Measurements from ENCODE around the gene GALR3.

GALR3 gene

GRCh38 chr22:37846433-37846832 lies 23.3 kb downstream of the GALR3 start:
- Histone ChIP-seq H3K4me3 (IDR thresholded peaks at IDR 0.05; ENCODE audit: insufficient read depth, low read depth, low read length) (no peak overlapping the region), H3K36me3 (ENCODE audit: insufficient read depth) (peaks cover 7% of the 10 kb centered on the region; the same call in 1 of the 2 replicates), H3K4me2 (no peak overlapping the region), H3K79me2 (ENCODE audit: insufficient read depth, low read depth) (peaks cover 35% of the 10 kb centered on the region), H4K20me1 (ENCODE audit: insufficient read depth) (0 out of 2 replicates have a peak, but pooled peaks cover 3% of the 10 kb centered on the region), H3K9ac (no peak overlapping the region), H3K27me3 (ENCODE audit: insufficient read depth, low read depth) (no peaks in the 10 kb centered on the region), H3K4me1 (ENCODE audit: low read depth, poor library complexity, severe bottlenecking) (peaks cover 25% of the 10 kb centered on the region), H2AFZ (ENCODE audit: low read depth) (no peak overlapping the region), H3K27ac (no peak overlapping the region)
- no peak for TF ChIP-seq CTCF (conservative IDR thresholded peaks at IDR 0.05; ENCODE audit: low read depth, low read length)

GRCh38 chr22:37848587-37849088 lies 25.5 kb downstream of the GALR3 start:
- Histone ChIP-seq H3K4me3 (IDR thresholded peaks at IDR 0.05; ENCODE audit: insufficient read depth, low read depth, low read length) (no peak overlapping the region), H4K20me1 (ENCODE audit: insufficient read depth) (0 out of 2 replicates have a peak, but pooled peaks cover 3% of the 10 kb centered on the region), H3K9ac (peak overlapping the region; percentile 77), H3K79me2 (ENCODE audit: insufficient read depth, low read depth) (peaks cover 31% of the 10 kb centered on the region), H3K4me2 (peak overlapping the region; percentile 47), H3K27ac (peak overlapping the region; percentile 67), H3K4me1 (ENCODE audit: low read depth, poor library complexity, severe bottlenecking) (peaks cover 12% of the 10 kb centered on the region), H2AFZ (ENCODE audit: low read depth) (peak overlapping the region; percentile 77), H3K36me3 (ENCODE audit: insufficient read depth) (peaks cover 15% of the 10 kb centered on the region; the same call in 1 of the 2 replicates), H3K27me3 (ENCODE audit: insufficient read depth, low read depth) (no peaks in the 10 kb centered on the region)
- no peak for TF ChIP-seq CTCF (conservative IDR thresholded peaks at IDR 0.05; ENCODE audit: low read depth, low read length)

GRCh38 chr22:37849089-37849751 lies 26.0 kb downstream of the GALR3 start, which contains the start of gene EIF3L:
Gene EIF3L (plus strand): TSS chr22:37849419. CDS start chr22:37849450, 31 bp downstream.
- H3K27me3 ChIP-seq (ENCODE audit: insufficient read depth, low read depth): no peaks in the 10 kb centered on the region
- peak within 1 kb of the TSS; percentile 77 for H3K9ac ChIP-seq
- TF ChIP-seq CTCF (conservative IDR thresholded peaks at IDR 0.05; ENCODE audit: low read depth, low read length): no peak
- H3K27ac ChIP-seq: peak within 1 kb of the TSS; percentile 67
- peak within 1 kb of the TSS; percentile 99 for H3K4me2 ChIP-seq
- peaks cover 31% of the 10 kb centered on the region for H3K79me2 ChIP-seq (ENCODE audit: insufficient read depth, low read depth)
- peaks cover 12% of the 10 kb centered on the region for H3K4me1 ChIP-seq (ENCODE audit: low read depth, poor library complexity, severe bottlenecking)
- H3K36me3 ChIP-seq (ENCODE audit: insufficient read depth): peaks cover 18% of the 10 kb centered on the region; the same call in 1 of the 2 replicates
- H4K20me1 ChIP-seq (ENCODE audit: insufficient read depth): 0 out of 2 replicates have a peak, but pooled peaks cover 3% of the 10 kb centered on the region
- peak within 1 kb of the TSS; percentile 44 for H3K4me3 ChIP-seq (IDR thresholded peaks at IDR 0.05; ENCODE audit: insufficient read depth, low read depth, low read length)
- H2AFZ ChIP-seq (ENCODE audit: low read depth): peak within 1 kb of the TSS; percentile 77

- Histone ChIP-seq H3K27me3 (ENCODE audit: insufficient read depth, low read depth) (no peaks in the 10 kb centered on the region), H4K20me1 (ENCODE audit: insufficient read depth) (0 out of 2 replicates have a peak, but pooled peaks cover 3% of the 10 kb centered on the region), H3K79me2 (ENCODE audit: insufficient read depth, low read depth) (peaks cover 36% of the 10 kb centered on the region), H2AFZ (ENCODE audit: low read depth) (no peak overlapping the region), H3K4me2 (peak overlapping the region; percentile 99), H3K9ac (no peak overlapping the region), H3K27ac (no peak overlapping the region), H3K4me1 (ENCODE audit: low read depth, poor library complexity, severe bottlenecking) (peaks cover 12% of the 10 kb centered on the region), H3K4me3 (IDR thresholded peaks at IDR 0.05; ENCODE audit: insufficient read depth, low read depth, low read length) (no peak overlapping the region), H3K36me3 (ENCODE audit: insufficient read depth) (peaks cover 22% of the 10 kb centered on the region; the same call in 1 of the 2 replicates)
- TF ChIP-seq CTCF (conservative IDR thresholded peaks at IDR 0.05; ENCODE audit: low read depth, low read length): no peak
Measured at GRCh38 chr22:37850801-37851200, 27.6 kb downstream of the GALR3 start.

Measured in KMS-11 (cell line).